DMS 273 treated with DMSO at 0.1 percent for 48 hours (cell line): Measurements from ENCODE around the gene PGA5.
"Not testable (repeated sequence)": the region's sequence is repeated elsewhere in the genome, so short reads cannot be mapped to it uniquely, and the experiment has no call there.

Source experiments
- DNase-seq: peaks from one replicate; lab custom pipeline; 2025; lab: John Stamatoyannopoulos, UW

PGA5 gene

DNA sequence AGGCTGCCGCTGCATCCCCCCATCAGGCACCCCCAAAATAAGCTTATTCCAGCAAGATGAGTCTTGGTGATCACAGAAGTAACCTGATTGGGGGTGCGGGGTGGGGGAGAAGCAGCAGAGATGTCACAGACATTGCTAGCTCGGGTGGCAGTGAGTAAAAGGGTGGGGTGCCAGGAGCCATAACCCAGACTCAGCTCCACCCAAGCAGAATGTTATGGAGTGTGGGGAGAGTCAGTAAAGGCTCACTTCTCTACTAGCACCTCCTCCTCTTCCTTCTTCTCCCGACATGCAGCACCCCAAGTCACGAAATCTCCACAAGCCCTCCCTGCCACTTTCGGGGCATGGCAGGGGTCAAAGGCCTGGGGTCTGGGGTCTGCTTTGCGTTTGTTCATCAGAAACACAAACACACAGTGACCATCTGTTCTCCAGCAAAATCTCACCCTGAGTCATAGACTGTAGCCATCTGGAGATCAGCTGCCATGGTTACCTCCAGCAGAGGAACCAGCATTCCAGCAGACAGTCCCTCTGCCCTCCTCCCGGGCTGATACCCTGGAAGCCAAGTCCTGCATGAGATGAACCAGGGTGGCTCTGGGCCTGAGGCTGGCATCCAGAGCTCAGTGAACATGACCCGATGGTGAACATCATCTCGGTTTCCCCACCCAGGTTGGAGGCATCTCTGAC is 14.4 kb upstream of the PGA5 start:
- DNase-seq: not testable (repeated sequence)

DNA sequence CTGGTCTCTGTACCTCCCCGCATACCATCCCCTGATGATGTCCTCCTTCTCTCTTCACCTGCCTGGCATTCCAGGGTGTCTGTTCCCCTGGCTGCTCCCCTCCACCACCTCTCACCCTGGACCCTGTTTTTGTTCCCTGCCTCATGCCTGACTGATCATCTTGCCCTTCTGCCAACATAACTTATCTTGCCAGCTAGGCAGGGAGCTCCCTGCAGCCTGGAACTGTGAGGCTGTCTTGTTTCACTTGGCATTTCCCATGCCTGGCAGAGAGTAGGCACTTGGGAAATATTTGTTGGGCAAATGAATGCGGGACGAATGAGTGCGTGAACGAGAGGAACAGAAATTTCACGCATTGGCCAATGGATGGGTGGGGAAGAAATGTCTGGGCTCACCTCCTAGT is 11.5 kb upstream of the PGA5 start:
- not testable (repeated sequence) for DNase-seq

- DNase-seq: not testable (repeated sequence)
Observed at GRCh38 chr11:61231033-61231432, 9.9 kb upstream of the PGA5 start.

DNA sequence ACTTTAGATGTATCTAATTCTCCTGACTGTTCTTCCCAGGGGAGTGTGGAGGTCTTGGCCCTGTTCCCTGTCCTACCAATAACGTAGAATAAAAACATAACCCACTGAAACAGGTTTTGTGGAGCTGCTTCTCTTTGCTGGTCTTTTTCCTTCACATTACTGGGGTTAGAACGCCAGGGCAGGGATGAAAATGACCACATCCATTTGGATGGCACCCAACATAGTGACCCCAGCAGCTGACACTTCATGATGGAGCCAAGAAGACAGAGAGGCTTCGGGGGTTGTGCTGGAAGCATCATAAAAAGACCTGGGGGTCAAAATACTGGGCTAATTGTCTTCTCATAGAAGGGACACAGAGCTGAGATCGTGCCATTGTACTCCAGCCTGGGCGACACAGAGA is 9.4 kb upstream of the PGA5 start:
- not testable (repeated sequence) for DNase-seq

GRCh38 chr11:61232548-61233145 is 8.3 kb upstream of the PGA5 start:
- DNase-seq: not testable (repeated sequence)

DNA sequence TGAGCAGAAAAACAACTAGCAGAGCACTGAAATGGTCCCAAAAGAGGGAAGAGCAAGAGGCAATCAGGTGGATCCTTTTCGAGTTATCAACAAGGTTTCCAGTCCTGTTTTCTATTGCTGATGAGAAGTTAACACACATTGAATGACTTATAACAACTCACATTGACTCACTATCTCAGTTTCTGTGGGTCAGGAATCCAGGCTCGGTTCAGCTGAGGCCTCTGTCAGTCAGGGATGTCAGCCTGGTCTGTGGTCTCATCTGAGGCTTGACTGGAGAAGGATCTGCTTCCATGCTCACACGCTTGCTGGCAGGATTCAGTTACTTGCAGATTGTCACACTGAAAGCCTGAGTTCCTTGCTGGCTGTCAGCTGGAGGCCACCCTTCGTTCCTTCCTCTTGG is 3.8 kb upstream of the PGA5 start:
- not testable (repeated sequence) for DNase-seq

GRCh38 chr11:61240288-61240687 is 687 bp upstream of the PGA5 start:
- not testable (repeated sequence) for DNase-seq

DNA sequence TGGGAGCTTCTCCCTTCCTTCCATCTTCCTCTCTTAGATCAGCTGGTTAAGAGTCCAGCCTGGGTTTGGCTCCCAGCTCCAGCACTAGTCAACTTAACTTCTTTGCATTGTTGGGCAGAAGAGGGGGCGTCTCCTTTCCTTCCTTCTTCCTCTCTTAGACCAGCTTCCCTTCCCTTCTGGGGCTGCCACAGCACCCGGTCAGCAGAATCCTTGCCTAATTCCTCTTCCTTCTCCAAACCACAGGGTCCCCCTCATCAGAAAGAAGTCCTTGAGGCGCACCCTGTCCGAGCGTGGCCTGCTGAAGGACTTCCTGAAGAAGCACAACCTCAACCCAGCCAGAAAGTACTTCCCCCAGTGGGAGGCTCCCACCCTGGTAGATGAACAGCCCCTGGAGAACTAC is 551 bp downstream of the PGA5 start:
- DNase-seq: not testable (repeated sequence)

DNA sequence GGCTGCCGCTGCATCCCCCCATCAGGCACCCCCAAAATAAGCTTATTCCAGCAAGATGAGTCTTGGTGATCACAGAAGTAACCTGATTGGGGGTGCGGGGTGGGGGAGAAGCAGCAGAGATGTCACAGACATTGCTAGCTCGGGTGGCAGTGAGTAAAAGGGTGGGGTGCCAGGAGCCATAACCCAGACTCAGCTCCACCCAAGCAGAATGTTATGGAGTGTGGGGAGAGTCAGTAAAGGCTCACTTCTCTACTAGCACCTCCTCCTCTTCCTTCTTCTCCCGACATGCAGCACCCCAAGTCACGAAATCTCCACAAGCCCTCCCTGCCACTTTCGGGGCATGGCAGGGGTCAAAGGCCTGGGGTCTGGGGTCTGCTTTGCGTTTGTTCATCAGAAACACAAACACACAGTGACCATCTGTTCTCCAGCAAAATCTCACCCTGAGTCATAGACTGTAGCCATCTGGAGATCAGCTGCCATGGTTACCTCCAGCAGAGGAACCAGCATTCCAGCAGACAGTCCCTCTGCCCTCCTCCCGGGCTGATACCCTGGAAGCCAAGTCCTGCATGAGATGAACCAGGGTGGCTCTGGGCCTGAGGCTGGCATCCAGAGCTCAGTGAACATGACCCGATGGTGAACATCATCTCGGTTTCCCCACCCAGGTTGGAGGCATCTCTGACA is 4.4 kb downstream of the PGA5 start:
- not testable (repeated sequence) for DNase-seq

DNA sequence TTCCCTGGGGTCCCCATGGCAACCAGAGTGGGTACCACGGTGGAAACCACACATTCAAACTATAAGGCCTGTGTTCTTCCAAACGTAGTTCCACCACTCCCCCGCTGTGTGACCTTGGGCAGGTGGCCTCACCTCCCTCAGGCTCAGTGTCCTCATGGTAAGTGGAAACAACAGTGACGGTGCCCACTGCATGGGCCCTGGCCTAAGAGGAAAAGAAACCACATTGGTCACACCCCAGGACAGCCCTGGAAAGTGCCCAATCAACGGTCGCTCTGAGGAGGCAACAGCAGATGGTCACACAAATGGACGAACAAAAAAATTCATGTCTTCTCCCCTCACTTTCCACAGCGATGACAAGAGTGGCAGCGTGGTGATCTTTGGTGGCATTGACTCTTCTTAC is 7.1 kb downstream of the PGA5 start:
- DNase-seq: not testable (repeated sequence)

DNA sequence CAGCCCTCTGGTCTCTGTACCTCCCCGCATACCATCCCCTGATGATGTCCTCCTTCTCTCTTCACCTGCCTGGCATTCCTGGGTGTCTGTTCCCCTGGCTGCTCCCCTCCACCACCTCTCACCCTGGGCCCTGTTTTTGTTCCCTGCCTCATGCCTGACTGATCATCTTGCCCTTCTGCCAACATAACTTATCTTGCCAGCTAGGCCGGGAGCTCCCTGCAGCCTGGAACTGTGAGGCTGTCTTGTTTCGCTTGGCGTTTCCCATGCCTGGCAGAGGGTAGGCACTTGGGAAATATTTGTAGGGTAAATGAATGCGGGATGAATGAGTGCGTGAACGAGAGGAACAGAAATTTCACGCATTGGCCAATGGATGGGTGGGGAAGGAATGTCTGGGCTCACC is 8.2 kb downstream of the PGA5 start:
- DNase-seq: not testable (repeated sequence)

GRCh38 chr11:61250796-61251765 is 10.1 kb downstream of the PGA5 start:
- DNase-seq: not testable (repeated sequence)

GRCh38 chr11:61252332-61252731 is 11.4 kb downstream of the PGA5 start:
- peak; percentile 1 for DNase-seq

- peak; percentile 11 for DNase-seq
Observed at GRCh38 chr11:61254403-61255025, 13.5 kb downstream of the PGA5 start.

- DNase-seq: no peak
Observed at GRCh38 chr11:61256710-61257482, 15.9 kb downstream of the PGA5 start.

DNA sequence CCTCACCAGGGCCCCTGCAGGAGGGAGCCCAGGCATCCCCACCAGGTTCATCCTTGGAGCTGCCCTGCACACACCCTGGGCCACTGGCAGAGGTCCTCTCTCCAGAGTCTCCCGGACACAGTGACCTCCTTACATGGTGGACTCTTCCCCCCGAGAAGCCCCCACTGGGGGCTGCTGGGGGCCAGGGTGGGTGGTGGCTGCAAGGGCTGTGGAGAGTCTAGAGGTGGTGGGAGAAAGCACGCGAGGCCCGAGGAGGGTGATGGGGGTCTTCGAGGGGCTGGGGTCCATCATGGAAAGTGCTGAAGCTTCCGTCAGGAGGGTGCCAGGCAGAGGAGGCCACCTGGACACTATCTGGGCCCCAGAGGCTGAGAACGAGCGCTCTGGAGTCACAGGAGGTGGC is 17.6 kb downstream of the PGA5 start:
- no peak for DNase-seq

- DNase-seq: no peak
Observed at GRCh38 chr11:61259363-61259762, 18.4 kb downstream of the PGA5 start.

GRCh38 chr11:61264371-61264770 is 23.4 kb downstream of the PGA5 start:
- no peak for DNase-seq

DNA sequence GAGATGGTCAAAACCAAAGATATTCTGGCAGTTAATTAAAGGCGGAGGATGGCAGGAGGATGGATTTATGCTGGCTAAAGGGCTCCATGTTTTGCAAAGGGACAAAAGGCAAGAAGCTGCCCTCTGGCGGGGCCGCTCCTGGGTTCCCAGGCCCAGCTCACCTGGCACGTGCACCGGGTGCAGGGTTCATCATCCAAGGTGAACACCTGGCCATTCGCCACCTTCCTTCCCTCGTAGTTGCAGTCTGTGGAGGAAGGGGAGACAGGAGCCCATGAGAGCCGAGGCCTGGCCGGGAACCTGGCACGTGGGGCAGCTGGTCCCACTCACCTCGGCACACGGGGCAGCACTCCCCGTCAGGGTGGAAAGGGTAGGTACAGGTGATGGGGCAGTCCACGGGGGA is 23.8 kb downstream of the PGA5 start:
- DNase-seq: no peak

DNA sequence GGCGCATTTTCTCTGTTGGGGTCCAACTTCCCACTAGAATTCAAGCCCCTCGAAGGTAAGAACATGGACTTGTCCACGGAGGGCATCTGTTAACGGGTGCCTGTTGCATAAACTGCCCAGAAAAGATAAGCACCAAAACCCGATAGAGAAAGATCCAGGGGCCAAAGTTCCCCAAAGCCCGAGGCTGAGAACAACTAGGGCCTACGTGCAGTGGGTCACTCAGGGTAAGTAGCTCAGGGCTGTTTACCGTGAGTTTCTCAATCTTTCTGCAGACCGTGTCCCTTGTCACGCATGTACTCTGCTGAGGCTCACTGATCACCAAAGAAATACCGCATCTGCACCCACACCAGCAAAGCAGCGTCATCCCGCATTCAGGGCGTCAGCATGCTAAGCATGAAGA is 24.4 kb downstream of the PGA5 start:
- no peak for DNase-seq

DNA sequence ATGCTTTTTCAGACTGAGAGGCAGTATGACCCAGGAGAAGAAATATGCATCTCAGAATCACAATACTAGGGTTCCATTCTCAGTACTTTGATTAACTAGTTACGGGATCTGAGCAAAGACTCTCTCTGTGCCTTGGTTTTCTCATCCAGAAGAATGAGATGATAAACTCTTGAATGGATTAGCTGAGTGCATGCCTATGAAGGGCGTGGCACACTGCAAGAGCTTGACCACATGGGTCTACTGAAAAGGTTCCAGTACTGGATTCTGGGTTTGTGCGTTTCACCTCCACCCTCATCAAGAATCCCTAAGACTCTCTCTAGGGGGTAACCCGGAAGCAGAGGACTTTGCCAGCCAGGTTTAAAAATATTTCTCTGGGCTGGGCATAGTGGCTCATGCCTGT is 25.6 kb downstream of the PGA5 start:
- DNase-seq: no peak
